Keratinocyte (primary cell): ENCODE results near the gene CLDN20. TPM values are rescaled to one million over a fixed set of nuclear protein-coding genes. Genes with fewer than 3 reads are reported as not detected.

ENCODE experiments used
- DNase-seq: peaks from one replicate; pipeline ENCODE4 v3.0.0-alpha.2; 2011; ENCODE audit warnings: low read depth, missing footprints, low spot score
- FAIRE-seq: peaks from 2 replicates; lab custom pipeline; 2011; peaks lifted over from hg19 to GRCh38; lab: Jason Lieb, UNC
- H2AFZ ChIP-seq: 2 replicates; pipeline ENCODE4 v1.6.0; 2012; ENCODE audit warnings: low read length, control low read depth, inconsistent platforms; ENCODE audit not compliant: control insufficient read depth
- H3K27ac ChIP-seq: 2 replicates; pipeline ENCODE4 v1.5.1; 2011; ENCODE audit warnings: low read length; ENCODE audit not compliant: control insufficient read depth, insufficient read depth
- H3K27me3 ChIP-seq: 3 replicates; pipeline ENCODE4 v1.6.0; 2011; ENCODE audit warnings: low read length; ENCODE audit not compliant: control insufficient read depth, insufficient read depth; ENCODE audit errors: extremely low read depth
- H3K36me3 ChIP-seq, 2 experiments: 2 replicates in 1 of 2; 3 replicates in 1 of 2; pipeline ENCODE4 v1.5.1; 2011; ENCODE audit warnings: low read length in 2 of 2, mild to moderate bottlenecking in 1 of 2; ENCODE audit not compliant: control insufficient read depth in 2 of 2, insufficient read depth in 2 of 2; ENCODE audit errors: extremely low read depth in 1 of 2
- H3K4me1 ChIP-seq: 3 replicates; pipeline ENCODE4 v1.5.1; 2011; ENCODE audit warnings: low read length; ENCODE audit not compliant: control insufficient read depth, insufficient read depth; ENCODE audit errors: extremely low read depth
- H3K4me2 ChIP-seq: 3 replicates; pipeline ENCODE4 v1.6.0; 2011; ENCODE audit warnings: low read depth, low read length; ENCODE audit not compliant: control insufficient read depth, insufficient read depth; ENCODE audit errors: extremely low read depth
- H3K4me3 ChIP-seq, 3 experiments: fragments of 200-600 bp in 1 of 3; sonication (generic) in 1 of 3; 2 replicates in 2 of 3; 3 replicates in 1 of 3; pipeline ENCODE4 v1.5.1; 2011 to 2016; ENCODE audit warnings: low read length in 3 of 3, mild to moderate bottlenecking in 3 of 3, control low read depth in 2 of 3, inconsistent platforms in 1 of 3, low read depth in 1 of 3, mixed read lengths in 1 of 3, mixed run types in 1 of 3, moderate library complexity in 1 of 3; ENCODE audit not compliant: control insufficient read depth in 2 of 3, insufficient read depth in 2 of 3; ENCODE audit errors: extremely low read depth in 1 of 3
- H3K79me2 ChIP-seq: 2 replicates; pipeline ENCODE4 v1.6.0; 2012; ENCODE audit warnings: low read length; ENCODE audit not compliant: control insufficient read depth, insufficient read depth
- H3K9ac ChIP-seq: 3 replicates; pipeline ENCODE4 v1.6.0; 2011; ENCODE audit warnings: low read length; ENCODE audit not compliant: control insufficient read depth, insufficient read depth; ENCODE audit errors: extremely low read depth
- H3K9me1 ChIP-seq: 3 replicates; pipeline ENCODE4 v1.6.0; 2011; ENCODE audit warnings: low read length; ENCODE audit not compliant: control insufficient read depth, insufficient read depth; ENCODE audit errors: extremely low read depth
- H3K9me3 ChIP-seq: 2 replicates; pipeline ENCODE4 v1.5.1; 2012; ENCODE audit warnings: low read depth, low read length; ENCODE audit not compliant: control insufficient read depth
- H4K20me1 ChIP-seq: 3 replicates; pipeline ENCODE4 v1.6.0; 2011; ENCODE audit warnings: low read length; ENCODE audit not compliant: control insufficient read depth, insufficient read depth; ENCODE audit errors: extremely low read depth
- EZH2 ChIP-seq: IDR thresholded peaks from one replicate; pipeline ENCODE4 v1.6.1; 2012; ENCODE audit warnings: inconsistent platforms, mild to moderate bottlenecking, low read length, moderate library complexity
- dilution Hi-C: fragments of 300-500 bp; cut with MboI; formaldehyde crosslinking; loops from one replicate; pipeline ENCODE4 v1.7.0; 2020; ENCODE audit warnings: low sequenced_read_pairs; ENCODE audit not compliant: extremely low pct_ligation_motif_present
- polyA plus RNA-seq, 5 experiments: library from polyadenylated mRNA; depleted of rRNA in 3 of 5; stranded (reverse) in 3 of 5; stranded (forward) in 1 of 5; unstranded in 1 of 5; fragments of >200 nt; gene quantifications; 1 replicate in 1 of 5; 2 replicates in 3 of 5; 3 replicates in 1 of 5; pipeline versions ENCODE4 v1.2.1 to v1.2.3, GENCODE V29; 2011 to 2012; ENCODE audit warnings: missing spikeins in 2 of 5, low read depth in 1 of 5, low replicate concordance in 1 of 5
- TF ChIP-seq, protein P1 (sequence below), 3 experiments: IDR thresholded peaks in 1 of 3; conservative IDR thresholded peaks in 1 of 3; optimal IDR thresholded peaks in 1 of 3; 2 replicates in 2 of 3; 3 replicates in 1 of 3; pipeline versions ENCODE3 to v1.5.1; 2011; ENCODE audit warnings: low read length in 3 of 3, mild to moderate bottlenecking in 3 of 3, moderate library complexity in 2 of 3, control low read depth in 1 of 3, inconsistent platforms in 1 of 3; ENCODE audit not compliant: insufficient read depth in 2 of 3; ENCODE audit errors: extremely low read depth in 1 of 3

Gene CLDN20
- polyA plus RNA-seq, 1 donor (not counting 4 experiments of a cell fraction or from before 2014, with no cell fraction given), result 0.09 TPM

GRCh38 chr6:155314773-155315515, 51.1 kb downstream of the CLDN20 start:
- Histone ChIP-seq H4K20me1 (no peaks in the 10 kb centered on the region), H3K4me1 (peaks cover 24% of the 10 kb centered on the region), H3K9me1 (no peaks in the 10 kb centered on the region), H3K27me3 (no peaks in the 10 kb centered on the region), H3K4me3 (peak overlapping the region; percentile 67 to 98 (median 79)), H3K9ac (peak overlapping the region; percentile 91), H3K79me2 (peaks cover 29% of the 10 kb centered on the region), H3K9me3 (no peaks in the 10 kb centered on the region), H3K27ac (peak overlapping the region; percentile 89), H3K4me2 (peak overlapping the region; percentile 82), H3K36me3 (peaks cover 0 to 8% of the 10 kb centered on the region in 2 experiments), H2AFZ (peak overlapping the region; percentile 72)
- DNase-seq (peak; percentile 59), FAIRE-seq (peak; percentile 98)
- TF ChIP-seq, protein P1, sequence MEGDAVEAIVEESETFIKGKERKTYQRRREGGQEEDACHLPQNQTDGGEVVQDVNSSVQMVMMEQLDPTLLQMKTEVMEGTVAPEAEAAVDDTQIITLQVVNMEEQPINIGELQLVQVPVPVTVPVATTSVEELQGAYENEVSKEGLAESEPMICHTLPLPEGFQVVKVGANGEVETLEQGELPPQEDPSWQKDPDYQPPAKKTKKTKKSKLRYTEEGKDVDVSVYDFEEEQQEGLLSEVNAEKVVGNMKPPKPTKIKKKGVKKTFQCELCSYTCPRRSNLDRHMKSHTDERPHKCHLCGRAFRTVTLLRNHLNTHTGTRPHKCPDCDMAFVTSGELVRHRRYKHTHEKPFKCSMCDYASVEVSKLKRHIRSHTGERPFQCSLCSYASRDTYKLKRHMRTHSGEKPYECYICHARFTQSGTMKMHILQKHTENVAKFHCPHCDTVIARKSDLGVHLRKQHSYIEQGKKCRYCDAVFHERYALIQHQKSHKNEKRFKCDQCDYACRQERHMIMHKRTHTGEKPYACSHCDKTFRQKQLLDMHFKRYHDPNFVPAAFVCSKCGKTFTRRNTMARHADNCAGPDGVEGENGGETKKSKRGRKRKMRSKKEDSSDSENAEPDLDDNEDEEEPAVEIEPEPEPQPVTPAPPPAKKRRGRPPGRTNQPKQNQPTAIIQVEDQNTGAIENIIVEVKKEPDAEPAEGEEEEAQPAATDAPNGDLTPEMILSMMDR (optimal IDR thresholded peaks at IDR 0.05 in 1 of 3, IDR thresholded peaks at IDR 0.05 in 1 of 3, conservative IDR thresholded peaks at IDR 0.05 in 1 of 3; ENCODE audit: extremely low read depth in 1 of 3, insufficient read depth in 2 of 3, low read length in 3 of 3), result no peak
- no peak for TF ChIP-seq EZH2
- dilution Hi-C loops, result no loop called here

- H3K9me1 ChIP-seq, result no peaks in the 10 kb centered on the region
- H3K79me2 ChIP-seq, result peaks cover 29% of the 10 kb centered on the region
- H3K4me1 ChIP-seq, result peaks cover 19% of the 10 kb centered on the region
- peak overlapping the region; percentile 89 for H3K27ac ChIP-seq
- DNase-seq (no peak), FAIRE-seq (no peak)
- H3K36me3 ChIP-seq, result peaks cover 0 to 8% of the 10 kb centered on the region in 2 experiments
- no peaks in the 10 kb centered on the region for H3K27me3 ChIP-seq
- TF ChIP-seq, protein P1 (optimal IDR thresholded peaks at IDR 0.05 in 1 of 3, IDR thresholded peaks at IDR 0.05 in 1 of 3, conservative IDR thresholded peaks at IDR 0.05 in 1 of 3; ENCODE audit: extremely low read depth in 1 of 3, insufficient read depth in 2 of 3, low read length in 3 of 3), result no peak
- TF ChIP-seq EZH2, result no peak
- dilution Hi-C loops, result no loop called here
- H3K4me3 ChIP-seq, result peak overlapping the region; percentile 67 to 98 (median 79)
- no peaks in the 10 kb centered on the region for H4K20me1 ChIP-seq
- peak overlapping the region; percentile 91 for H3K9ac ChIP-seq
- peak overlapping the region; percentile 0 for H2AFZ ChIP-seq
- H3K4me2 ChIP-seq, result peak overlapping the region; percentile 82
- H3K9me3 ChIP-seq, result no peaks in the 10 kb centered on the region
These were observed 51.7 kb downstream of the CLDN20 start for GRCh38 chr6:155315516-155315871.
